ENCODE results near the gene KCNJ18.
"Not testable (repeated sequence)": the region's sequence is repeated elsewhere in the genome, so short reads cannot be mapped to it uniquely, and the experiment has no call there.

Gene KCNJ18

GRCh38 chr17:21685061-21685795, 7.1 kb upstream of the KCNJ18 start:
- DNase-seq (ENCODE audit: low read depth): not testable (repeated sequence)

- no peak for DNase-seq (ENCODE audit: low read depth)
Observed at GRCh38 chr17:21686165-21687015, 5.9 kb upstream of the KCNJ18 start.

GRCh38 chr17:21687136-21687953, 5.0 kb upstream of the KCNJ18 start:
- DNase-seq (ENCODE audit: low read depth): no peak

- no peak for DNase-seq (ENCODE audit: low read depth)
Observed at GRCh38 chr17:21688293-21688949, 3.9 kb upstream of the KCNJ18 start.

- DNase-seq (ENCODE audit: low read depth): no peak
Observed at GRCh38 chr17:21689604-21690003, 2.7 kb upstream of the KCNJ18 start.

GRCh38 chr17:21690811-21691210, 1.5 kb upstream of the KCNJ18 start:
- DNase-seq (ENCODE audit: low read depth): not testable (repeated sequence)

- DNase-seq (ENCODE audit: low read depth): not testable (repeated sequence)
Observed at GRCh38 chr17:21691481-21691880, 842 bp upstream of the KCNJ18 start.

- not testable (repeated sequence) for DNase-seq (ENCODE audit: low read depth)
Observed at GRCh38 chr17:21692704-21693065, 362 bp downstream of the KCNJ18 start.

GRCh38 chr17:21693391-21693796, 1.1 kb downstream of the KCNJ18 start:
- DNase-seq (ENCODE audit: low read depth): not testable (repeated sequence)

GRCh38 chr17:21693937-21694336, 1.6 kb downstream of the KCNJ18 start:
- not testable (repeated sequence) for DNase-seq (ENCODE audit: low read depth)

- DNase-seq (ENCODE audit: low read depth): not testable (repeated sequence)
Observed at GRCh38 chr17:21696227-21696626, 3.9 kb downstream of the KCNJ18 start.

GRCh38 chr17:21696842-21697507, 4.7 kb downstream of the KCNJ18 start:
- not testable (repeated sequence) for DNase-seq (ENCODE audit: low read depth)

- DNase-seq (ENCODE audit: low read depth): not testable (repeated sequence)
Observed at GRCh38 chr17:21697508-21697860, 5.2 kb downstream of the KCNJ18 start.

- not testable (repeated sequence) for DNase-seq (ENCODE audit: low read depth)
Observed at GRCh38 chr17:21698437-21699075, 6.2 kb downstream of the KCNJ18 start.

- not testable (repeated sequence) for DNase-seq (ENCODE audit: low read depth)
Observed at GRCh38 chr17:21699124-21699523, 6.8 kb downstream of the KCNJ18 start.

- DNase-seq (ENCODE audit: low read depth): not testable (repeated sequence)
Observed at GRCh38 chr17:21699573-21700236, 7.4 kb downstream of the KCNJ18 start.

- not testable (repeated sequence) for DNase-seq (ENCODE audit: low read depth)
Observed at GRCh38 chr17:21701090-21701489, 8.8 kb downstream of the KCNJ18 start.

GRCh38 chr17:21702029-21702428, 9.7 kb downstream of the KCNJ18 start:
- not testable (repeated sequence) for DNase-seq (ENCODE audit: low read depth)

- DNase-seq (ENCODE audit: low read depth): not testable (repeated sequence)
Observed at GRCh38 chr17:21702521-21702920, 10.2 kb downstream of the KCNJ18 start.

Measured in T follicular helper cell (primary cell).